GM23338 (cell line): ENCODE measurements around the gene MAN1B1. TPM values are rescaled to one million over a fixed set of nuclear protein-coding genes. Genes with fewer than 3 reads are reported as not detected.

ENCODE experiments used
- ATAC-seq: fragments of 200-7000 bp; cut with Tn5 transposase; 3 replicates; pipeline ENCODE4 v1.9.1; 2020
- DNase-seq: peaks from one replicate; pipeline ENCODE4 v3.0.0-alpha.2; 2015; ENCODE audit warnings: low spot score
- H2AFZ ChIP-seq: fragments of 200-600 bp; sonication (generic); 2 replicates; pipeline ENCODE4 v1.8.0; 2016; ENCODE audit warnings: antibody characterized with exemption, mild to moderate bottlenecking, moderate library complexity
- H3F3A ChIP-seq: fragments of 200-600 bp; sonication (generic); replicated peaks from 2 replicates; pipeline ENCODE4 v1.8.0; 2017; ENCODE audit warnings: antibody characterized with exemption, mixed run types, low read depth
- H3K27ac ChIP-seq: fragments of 200-600 bp; sonication (generic); 2 replicates; pipeline ENCODE4 v1.6.1; 2016; ENCODE audit warnings: low read depth
- H3K27me3 ChIP-seq: fragments of 200-600 bp; sonication (generic); 2 replicates; pipeline ENCODE4 v1.8.0; 2016; ENCODE audit warnings: mild to moderate bottlenecking, mixed run types, moderate library complexity; ENCODE audit not compliant: insufficient read depth
- H3K36me3 ChIP-seq: fragments of 200-600 bp; sonication (generic); 2 replicates; pipeline ENCODE4 v1.8.0; 2016; ENCODE audit warnings: mild to moderate bottlenecking; ENCODE audit not compliant: insufficient read depth
- H3K4me1 ChIP-seq: fragments of 200-600 bp; sonication (generic); 2 replicates; pipeline ENCODE4 v1.8.0; 2016; ENCODE audit warnings: mild to moderate bottlenecking, moderate library complexity; ENCODE audit not compliant: insufficient read depth
- H3K4me2 ChIP-seq: fragments of 200-600 bp; sonication (generic); 2 replicates; pipeline ENCODE4 v1.7.1; 2017; ENCODE audit warnings: mixed run types
- H3K4me3 ChIP-seq: fragments of 200-600 bp; sonication (generic); 2 replicates; pipeline ENCODE4 v1.6.1; 2016; ENCODE audit warnings: mixed run types
- H3K79me2 ChIP-seq: fragments of 200-600 bp; sonication (generic); replicated peaks from 2 replicates; pipeline ENCODE4 v1.8.0; 2017; ENCODE audit warnings: mild to moderate bottlenecking; ENCODE audit not compliant: insufficient read depth
- H3K9me2 ChIP-seq: fragments of 200-600 bp; sonication (generic); 2 replicates; pipeline ENCODE4 v1.8.0; 2017; ENCODE audit not compliant: insufficient read depth
- H4K20me1 ChIP-seq: fragments of 200-600 bp; sonication (generic); replicated peaks from 2 replicates; pipeline ENCODE4 v1.8.0; 2017; ENCODE audit warnings: mild to moderate bottlenecking; ENCODE audit not compliant: insufficient read depth
- H3K27ac Mint-ChIP-seq: 2 replicates; pipeline ENCODE4 v1.8.0; 2020; ENCODE audit warnings: inconsistent platforms, mild to moderate bottlenecking, moderate library complexity, mixed read lengths
- H3K27me3 Mint-ChIP-seq: 3 replicates; pipeline ENCODE4 v1.8.0; 2022; ENCODE audit warnings: low read depth, mild to moderate bottlenecking, moderate library complexity, mixed read lengths, inconsistent platforms; ENCODE audit not compliant: insufficient read depth, poor library complexity
- H3K36me3 Mint-ChIP-seq: 3 replicates; pipeline ENCODE4 v1.8.0; 2021; ENCODE audit warnings: low read depth, mild to moderate bottlenecking, inconsistent platforms, moderate library complexity, mixed read lengths
- H3K4me1 Mint-ChIP-seq: 3 replicates; pipeline ENCODE4 v1.8.0; 2020; ENCODE audit warnings: mild to moderate bottlenecking, inconsistent platforms, mixed read lengths
- H3K4me3 Mint-ChIP-seq: 3 replicates; pipeline ENCODE4 v1.8.0; 2021; ENCODE audit warnings: moderate library complexity, mild to moderate bottlenecking, inconsistent platforms, mixed read lengths
- H3K9me3 Mint-ChIP-seq: 3 replicates; pipeline ENCODE4 v1.8.0; 2020; ENCODE audit warnings: moderate library complexity, mild to moderate bottlenecking, inconsistent platforms, mixed read lengths
- NANOG ChIP-seq: IDR thresholded peaks from 2 replicates; pipeline ENCODE4 v1.6.1; 2016; ENCODE audit warnings: antibody characterized with exemption, borderline replicate concordance
- POLR2AphosphoS5 ChIP-seq: IDR thresholded peaks from 2 replicates; pipeline ENCODE4 v1.6.1; 2016; ENCODE audit warnings: antibody characterized with exemption, low read depth
- ZNF331 ChIP-seq: fragments of 250-450 bp; sonication (Bioruptor Pico); IDR thresholded peaks from 2 replicates; pipeline ENCODE4 v1.5.0; 2020; ENCODE audit warnings: low read depth, mild to moderate bottlenecking, moderate library complexity
- polyA plus RNA-seq: library from polyadenylated mRNA; unstranded; fragments of >200 nt; fragmentation: Nextera tagmentation; extraction: Ambion mirVana; gene quantifications from 2 replicates; pipeline ENCODE4 v1.2.1, GENCODE V29; 2016
- total RNA-seq: library from RNA; depleted of rRNA; stranded (reverse); fragments of >200 nt; shearing (Covaris generic); gene quantifications from 2 replicates; pipeline ENCODE4 v1.2.3, GENCODE V29; 2014
- TF ChIP-seq, protein P1 (sequence below): fragments of 250-450 bp; sonication (Bioruptor Pico); IDR thresholded peaks from 2 replicates; pipeline ENCODE4 v1.5.0; 2020; ENCODE audit warnings: mild to moderate bottlenecking, moderate library complexity
- TF ChIP-seq, protein P2 (sequence below): IDR thresholded peaks from 2 replicates; pipeline ENCODE4 v1.6.1; 2016; ENCODE audit warnings: antibody characterized with exemption

Gene MAN1B1
- total and polyA plus RNA-seq, 2 experiments from 2014 or later, result 15.7 to 39.9 TPM

DNA sequence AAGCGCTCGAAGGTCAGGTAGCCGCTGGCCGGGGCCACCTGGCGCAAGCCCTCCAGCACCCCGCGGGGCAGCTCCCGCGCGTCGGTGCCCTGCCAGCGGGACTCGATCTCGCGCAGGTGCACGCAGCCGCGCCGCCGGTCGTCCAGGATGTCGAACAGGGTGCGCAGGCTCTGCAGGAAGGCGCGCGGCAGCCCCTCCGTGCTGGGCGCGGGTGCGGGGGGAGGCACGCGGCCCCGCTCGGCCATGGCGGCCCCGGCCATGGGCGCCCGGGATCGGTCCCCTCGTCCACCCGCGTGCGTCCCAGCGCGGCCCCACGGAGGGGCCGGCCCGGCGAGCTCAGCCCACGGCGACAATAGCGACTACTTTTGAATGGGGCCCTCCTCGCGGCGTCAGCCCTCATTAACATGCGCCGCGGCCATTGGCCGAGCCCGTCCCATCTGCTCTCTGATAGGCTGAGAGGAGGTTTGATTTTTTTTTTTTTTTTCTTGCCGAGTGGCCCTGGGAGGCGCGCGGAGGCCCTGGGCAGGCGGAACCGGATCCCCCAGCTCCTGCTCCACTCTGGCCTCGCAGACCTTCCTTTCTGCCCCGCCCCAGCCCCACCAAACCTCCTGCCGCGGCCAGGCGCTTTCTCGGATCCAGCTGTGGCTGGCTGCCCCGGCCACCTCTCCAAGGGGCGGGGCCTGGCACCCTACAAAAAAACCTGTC is 16.4 kb upstream of the MAN1B1 start, which contains the start of gene SAPCD2:
Gene SAPCD2 (minus strand): TSS at position 357 of the 705 bp plus-strand sequence. CDS start 97 bp downstream, at position 260.
- H3K4me3 ChIP-seq, result peak within 1 kb of the TSS; percentile 71
- H3K36me3 ChIP-seq, result no peaks in the 10 kb centered on the region; the same call in 1 of the 2 replicates
- TF ChIP-seq NANOG (no peak), POLR2AphosphoS5 (peak; percentile 67), ZNF331 (CRISPR knock-in tag) (no peak)
- TF ChIP-seq, protein P1, sequence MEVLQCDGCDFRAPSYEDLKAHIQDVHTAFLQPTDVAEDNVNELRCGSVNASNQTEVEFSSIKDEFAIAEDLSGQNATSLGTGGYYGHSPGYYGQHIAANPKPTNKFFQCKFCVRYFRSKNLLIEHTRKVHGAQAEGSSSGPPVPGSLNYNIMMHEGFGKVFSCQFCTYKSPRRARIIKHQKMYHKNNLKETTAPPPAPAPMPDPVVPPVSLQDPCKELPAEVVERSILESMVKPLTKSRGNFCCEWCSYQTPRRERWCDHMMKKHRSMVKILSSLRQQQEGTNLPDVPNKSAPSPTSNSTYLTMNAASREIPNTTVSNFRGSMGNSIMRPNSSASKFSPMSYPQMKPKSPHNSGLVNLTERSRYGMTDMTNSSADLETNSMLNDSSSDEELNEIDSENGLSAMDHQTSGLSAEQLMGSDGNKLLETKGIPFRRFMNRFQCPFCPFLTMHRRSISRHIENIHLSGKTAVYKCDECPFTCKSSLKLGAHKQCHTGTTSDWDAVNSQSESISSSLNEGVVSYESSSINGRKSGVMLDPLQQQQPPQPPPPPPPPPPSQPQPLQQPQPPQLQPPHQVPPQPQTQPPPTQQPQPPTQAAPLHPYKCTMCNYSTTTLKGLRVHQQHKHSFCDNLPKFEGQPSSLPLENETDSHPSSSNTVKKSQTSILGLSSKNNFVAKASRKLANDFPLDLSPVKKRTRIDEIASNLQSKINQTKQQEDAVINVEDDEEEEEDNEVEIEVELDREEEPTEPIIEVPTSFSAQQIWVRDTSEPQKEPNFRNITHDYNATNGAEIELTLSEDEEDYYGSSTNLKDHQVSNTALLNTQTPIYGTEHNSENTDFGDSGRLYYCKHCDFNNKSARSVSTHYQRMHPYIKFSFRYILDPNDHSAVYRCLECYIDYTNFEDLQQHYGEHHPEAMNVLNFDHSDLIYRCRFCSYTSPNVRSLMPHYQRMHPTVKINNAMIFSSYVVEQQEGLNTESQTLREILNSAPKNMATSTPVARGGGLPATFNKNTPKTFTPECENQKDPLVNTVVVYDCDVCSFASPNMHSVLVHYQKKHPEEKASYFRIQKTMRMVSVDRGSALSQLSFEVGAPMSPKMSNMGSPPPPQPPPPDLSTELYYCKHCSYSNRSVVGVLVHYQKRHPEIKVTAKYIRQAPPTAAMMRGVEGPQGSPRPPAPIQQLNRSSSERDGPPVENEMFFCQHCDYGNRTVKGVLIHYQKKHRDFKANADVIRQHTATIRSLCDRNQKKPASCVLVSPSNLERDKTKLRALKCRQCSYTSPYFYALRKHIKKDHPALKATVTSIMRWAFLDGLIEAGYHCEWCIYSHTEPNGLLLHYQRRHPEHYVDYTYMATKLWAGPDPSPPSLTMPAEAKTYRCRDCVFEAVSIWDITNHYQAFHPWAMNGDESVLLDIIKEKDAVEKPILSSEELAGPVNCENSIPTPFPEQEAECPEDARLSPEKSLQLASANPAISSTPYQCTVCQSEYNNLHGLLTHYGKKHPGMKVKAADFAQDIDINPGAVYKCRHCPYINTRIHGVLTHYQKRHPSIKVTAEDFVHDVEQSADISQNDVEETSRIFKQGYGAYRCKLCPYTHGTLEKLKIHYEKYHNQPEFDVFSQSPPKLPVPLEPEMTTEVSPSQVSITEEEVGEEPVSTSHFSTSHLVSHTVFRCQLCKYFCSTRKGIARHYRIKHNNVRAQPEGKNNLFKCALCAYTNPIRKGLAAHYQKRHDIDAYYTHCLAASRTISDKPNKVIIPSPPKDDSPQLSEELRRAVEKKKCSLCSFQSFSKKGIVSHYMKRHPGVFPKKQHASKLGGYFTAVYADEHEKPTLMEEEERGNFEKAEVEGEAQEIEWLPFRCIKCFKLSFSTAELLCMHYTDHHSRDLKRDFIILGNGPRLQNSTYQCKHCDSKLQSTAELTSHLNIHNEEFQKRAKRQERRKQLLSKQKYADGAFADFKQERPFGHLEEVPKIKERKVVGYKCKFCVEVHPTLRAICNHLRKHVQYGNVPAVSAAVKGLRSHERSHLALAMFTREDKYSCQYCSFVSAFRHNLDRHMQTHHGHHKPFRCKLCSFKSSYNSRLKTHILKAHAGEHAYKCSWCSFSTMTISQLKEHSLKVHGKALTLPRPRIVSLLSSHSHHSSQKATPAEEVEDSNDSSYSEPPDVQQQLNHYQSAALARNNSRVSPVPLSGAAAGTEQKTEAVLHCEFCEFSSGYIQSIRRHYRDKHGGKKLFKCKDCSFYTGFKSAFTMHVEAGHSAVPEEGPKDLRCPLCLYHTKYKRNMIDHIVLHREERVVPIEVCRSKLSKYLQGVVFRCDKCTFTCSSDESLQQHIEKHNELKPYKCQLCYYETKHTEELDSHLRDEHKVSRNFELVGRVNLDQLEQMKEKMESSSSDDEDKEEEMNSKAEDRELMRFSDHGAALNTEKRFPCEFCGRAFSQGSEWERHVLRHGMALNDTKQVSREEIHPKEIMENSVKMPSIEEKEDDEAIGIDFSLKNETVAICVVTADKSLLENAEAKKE, result no peak
- TF ChIP-seq, protein P2, sequence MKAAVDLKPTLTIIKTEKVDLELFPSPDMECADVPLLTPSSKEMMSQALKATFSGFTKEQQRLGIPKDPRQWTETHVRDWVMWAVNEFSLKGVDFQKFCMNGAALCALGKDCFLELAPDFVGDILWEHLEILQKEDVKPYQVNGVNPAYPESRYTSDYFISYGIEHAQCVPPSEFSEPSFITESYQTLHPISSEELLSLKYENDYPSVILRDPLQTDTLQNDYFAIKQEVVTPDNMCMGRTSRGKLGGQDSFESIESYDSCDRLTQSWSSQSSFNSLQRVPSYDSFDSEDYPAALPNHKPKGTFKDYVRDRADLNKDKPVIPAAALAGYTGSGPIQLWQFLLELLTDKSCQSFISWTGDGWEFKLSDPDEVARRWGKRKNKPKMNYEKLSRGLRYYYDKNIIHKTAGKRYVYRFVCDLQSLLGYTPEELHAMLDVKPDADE, result 0 out of 2 replicates have a peak, but pooled peaks have one; percentile 13
- H3K9me2 ChIP-seq, result no peaks in the 10 kb centered on the region
- 0 out of 2 replicates have a peak, but pooled peaks cover 8% of the 10 kb centered on the region for H3K27me3 ChIP-seq
- ATAC-seq (peak; percentile 82), DNase-seq (peak; percentile 96)
- peaks cover 15% of the 10 kb centered on the region for H3K27me3 Mint-ChIP-seq
- H3K36me3 Mint-ChIP-seq, result no peaks in the 10 kb centered on the region; the same call in 1 of the 3 replicates
- H3K79me2 ChIP-seq, result peaks cover 10% of the 10 kb centered on the region; the same call in 1 of the 2 replicates
- H3K9me3 Mint-ChIP-seq, result no peaks in the 10 kb centered on the region; the same call in 2 of the 3 replicates
- H3K4me3 Mint-ChIP-seq, result peak within 1 kb of the TSS; percentile 72
- H3K27ac Mint-ChIP-seq, result no peak within 1 kb of the TSS
- H3F3A ChIP-seq, result peaks cover 19% of the 10 kb centered on the region; the same call in 1 of the 2 replicates
- H3K4me1 Mint-ChIP-seq, result peaks cover 25% of the 10 kb centered on the region
- H3K4me2 ChIP-seq, result peak within 1 kb of the TSS; percentile 85
- H2AFZ ChIP-seq, result peak within 1 kb of the TSS; percentile 74; the same call in 1 of the 2 replicates
- H3K27ac ChIP-seq, result 0 out of 2 replicates have a peak within 1 kb of the TSS, but pooled peaks have one; percentile 66
- H4K20me1 ChIP-seq, result peaks cover 11% of the 10 kb centered on the region; the same call in 1 of the 2 replicates
- peaks cover 25% of the 10 kb centered on the region for H3K4me1 ChIP-seq
